Ishikawa (cell line): Measurements from ENCODE around the gene RAB3C.

Experiments
- CREB1 ChIP-seq: IDR thresholded peaks from 2 replicates; pipeline ENCODE4 v1.6.1; 2012; ENCODE audit warnings: low read depth
- EP300 ChIP-seq: IDR thresholded peaks from 2 replicates; pipeline ENCODE4 v1.6.1; 2012; ENCODE audit warnings: borderline replicate concordance
- TF ChIP-seq, protein P1 (sequence below): IDR thresholded peaks from 2 replicates; pipeline ENCODE4 v1.6.1; 2012; ENCODE audit warnings: low read depth, mild to moderate bottlenecking

DNA sequence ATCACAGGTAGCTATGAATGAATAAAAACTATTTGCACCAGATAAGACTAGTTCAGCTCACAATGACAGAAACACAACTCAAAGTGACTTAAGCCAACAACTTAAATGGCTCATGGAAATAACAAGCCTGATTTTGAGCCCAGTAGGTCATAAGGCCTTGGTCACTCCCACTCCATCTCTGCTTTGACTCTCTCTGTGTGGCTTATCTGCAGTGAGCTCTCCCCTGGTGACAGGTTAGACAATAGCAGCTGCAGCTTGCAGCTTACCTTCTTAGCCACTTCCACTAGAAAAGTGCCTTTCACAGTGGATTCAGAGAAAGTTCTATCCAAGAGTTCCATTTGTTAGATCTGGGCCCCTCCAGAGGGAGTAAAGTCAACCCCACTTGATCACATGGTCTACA lies 315.7 kb downstream of the RAB3C start:
- TF ChIP-seq, protein P1, sequence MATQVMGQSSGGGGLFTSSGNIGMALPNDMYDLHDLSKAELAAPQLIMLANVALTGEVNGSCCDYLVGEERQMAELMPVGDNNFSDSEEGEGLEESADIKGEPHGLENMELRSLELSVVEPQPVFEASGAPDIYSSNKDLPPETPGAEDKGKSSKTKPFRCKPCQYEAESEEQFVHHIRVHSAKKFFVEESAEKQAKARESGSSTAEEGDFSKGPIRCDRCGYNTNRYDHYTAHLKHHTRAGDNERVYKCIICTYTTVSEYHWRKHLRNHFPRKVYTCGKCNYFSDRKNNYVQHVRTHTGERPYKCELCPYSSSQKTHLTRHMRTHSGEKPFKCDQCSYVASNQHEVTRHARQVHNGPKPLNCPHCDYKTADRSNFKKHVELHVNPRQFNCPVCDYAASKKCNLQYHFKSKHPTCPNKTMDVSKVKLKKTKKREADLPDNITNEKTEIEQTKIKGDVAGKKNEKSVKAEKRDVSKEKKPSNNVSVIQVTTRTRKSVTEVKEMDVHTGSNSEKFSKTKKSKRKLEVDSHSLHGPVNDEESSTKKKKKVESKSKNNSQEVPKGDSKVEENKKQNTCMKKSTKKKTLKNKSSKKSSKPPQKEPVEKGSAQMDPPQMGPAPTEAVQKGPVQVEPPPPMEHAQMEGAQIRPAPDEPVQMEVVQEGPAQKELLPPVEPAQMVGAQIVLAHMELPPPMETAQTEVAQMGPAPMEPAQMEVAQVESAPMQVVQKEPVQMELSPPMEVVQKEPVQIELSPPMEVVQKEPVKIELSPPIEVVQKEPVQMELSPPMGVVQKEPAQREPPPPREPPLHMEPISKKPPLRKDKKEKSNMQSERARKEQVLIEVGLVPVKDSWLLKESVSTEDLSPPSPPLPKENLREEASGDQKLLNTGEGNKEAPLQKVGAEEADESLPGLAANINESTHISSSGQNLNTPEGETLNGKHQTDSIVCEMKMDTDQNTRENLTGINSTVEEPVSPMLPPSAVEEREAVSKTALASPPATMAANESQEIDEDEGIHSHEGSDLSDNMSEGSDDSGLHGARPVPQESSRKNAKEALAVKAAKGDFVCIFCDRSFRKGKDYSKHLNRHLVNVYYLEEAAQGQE: no peak
- TF ChIP-seq CREB1 (no peak), EP300 (no peak)
